ENCODE measurements around the gene TSC1. TPM values are rescaled to one million over a fixed set of nuclear protein-coding genes. Genes with fewer than 3 reads are reported as not detected.

TSC1 gene
- polyA plus RNA-seq, 3 donors = 3.3 to 43.0 (median 5.8) TPM

GRCh38 chr9:132858751-132859150, 85.7 kb downstream of the TSC1 start:
- no peak for DNase-seq
- Histone ChIP-seq H3K4me2 (replicated peaks; ENCODE audit: extremely low read depth, low read length, poor library complexity, severe bottlenecking) (no peak overlapping the region), H3K4me1 (ENCODE audit: control insufficient read depth in 1 of 2, insufficient read depth in 2 of 2, low read length in 2 of 2) (no peaks in the 10 kb centered on the region), H3K27me3 (ENCODE audit: control insufficient read depth in 2 of 2, insufficient read depth in 2 of 2, low read length in 2 of 2) (no peaks in the 10 kb centered on the region), H3K9me3 (replicated peaks in 1 of 2; ENCODE audit: control insufficient read depth in 1 of 2, insufficient read depth in 1 of 2, low read length in 2 of 2) (no peaks in the 10 kb centered on the region), H3K4me3 (replicated peaks in 1 of 3; ENCODE audit: low read depth in 2 of 3, low read length in 3 of 3) (no peak overlapping the region), H3K36me3 (replicated peaks in 1 of 2; ENCODE audit: control insufficient read depth in 1 of 2, insufficient read depth in 2 of 2, low read length in 2 of 2) (no peaks in the 10 kb centered on the region), H2AFZ (ENCODE audit: insufficient read depth, low read depth, low read length, poor library complexity, severe bottlenecking) (no peak overlapping the region), H3K9ac (ENCODE audit: insufficient read depth, low read length, poor library complexity, severe bottlenecking) (no peak overlapping the region), H3K79me2 (ENCODE audit: insufficient read depth, low read length) (no peaks in the 10 kb centered on the region), H3K27ac (ENCODE audit: low read depth in 1 of 2, low read length in 2 of 2) (no peak overlapping the region), H4K20me1 (ENCODE audit: insufficient read depth, low read length) (no peaks in the 10 kb centered on the region)
- H3K4me1 Mint-ChIP-seq = peaks cover 3% of the 10 kb centered on the region
- WGBS (ENCODE audit: insufficient coverage) = 90% methylated on average over 4 of the region's 7 CpGs
- intact Hi-C loops (cut with micrococcal nuclease) = no loop called here
- TF ChIP-seq CTCF (IDR thresholded peaks at IDR 0.05) = no peak
- no peak overlapping the region for H3K4me3 Mint-ChIP-seq
- no peaks in the 10 kb centered on the region for H3K36me3 Mint-ChIP-seq
- peak overlapping the region in 1 of 7 donors; percentile 57 for H3K27ac Mint-ChIP-seq
- H3K27me3 Mint-ChIP-seq (ENCODE audit: low read depth in 3 of 3) = peaks cover 0 to 9% (median 4%) of the 10 kb centered on the region in 3 donors
- no peaks in the 10 kb centered on the region for H3K9me3 Mint-ChIP-seq

GRCh38 chr9:132857616-132858342, 86.6 kb downstream of the TSC1 start:
- H3K36me3 ChIP-seq (replicated peaks in 1 of 2; ENCODE audit: control insufficient read depth in 1 of 2, insufficient read depth in 2 of 2, low read length in 2 of 2) = no peaks in the 10 kb centered on the region
- intact Hi-C loops (cut with micrococcal nuclease) = no loop called here
- Mint-ChIP-seq H3K4me3 (no peak overlapping the region), H3K27ac (no peak overlapping the region), H3K9me3 (no peaks in the 10 kb centered on the region), H3K27me3 (ENCODE audit: low read depth in 3 of 3) (peaks cover 0 to 9% (median 6%) of the 10 kb centered on the region in 3 donors), H3K36me3 (no peaks in the 10 kb centered on the region), H3K4me1 (peaks cover 3% of the 10 kb centered on the region)
- H3K4me1 ChIP-seq (ENCODE audit: control insufficient read depth in 1 of 2, insufficient read depth in 2 of 2, low read length in 2 of 2) = no peaks in the 10 kb centered on the region
- no peak overlapping the region for H3K27ac ChIP-seq (ENCODE audit: low read depth in 1 of 2, low read length in 2 of 2)
- H2AFZ ChIP-seq (ENCODE audit: insufficient read depth, low read depth, low read length, poor library complexity, severe bottlenecking) = no peak overlapping the region
- H4K20me1 ChIP-seq (ENCODE audit: insufficient read depth, low read length) = no peaks in the 10 kb centered on the region
- no peak overlapping the region for H3K4me2 ChIP-seq (replicated peaks; ENCODE audit: extremely low read depth, low read length, poor library complexity, severe bottlenecking)
- no peaks in the 10 kb centered on the region for H3K27me3 ChIP-seq (ENCODE audit: control insufficient read depth in 2 of 2, insufficient read depth in 2 of 2, low read length in 2 of 2)
- TF ChIP-seq CTCF (IDR thresholded peaks at IDR 0.05) = no peak
- H3K9me3 ChIP-seq (replicated peaks in 1 of 2; ENCODE audit: control insufficient read depth in 1 of 2, insufficient read depth in 1 of 2, low read length in 2 of 2) = no peaks in the 10 kb centered on the region
- H3K9ac ChIP-seq (ENCODE audit: insufficient read depth, low read length, poor library complexity, severe bottlenecking) = no peak overlapping the region
- H3K79me2 ChIP-seq (ENCODE audit: insufficient read depth, low read length) = no peaks in the 10 kb centered on the region
- DNase-seq = no peak
- WGBS (ENCODE audit: insufficient coverage) = 76% methylated on average over 21 of the region's 24 CpGs
- no peak overlapping the region for H3K4me3 ChIP-seq (replicated peaks in 1 of 3; ENCODE audit: low read depth in 2 of 3, low read length in 3 of 3)
